HG03108 (cell line): Measurements from ENCODE around the gene UCK2.

Source experiments
- ATAC-seq: cut with Tn5 transposase; IDR thresholded peaks from one replicate; pipeline ENCODE4 v1.9.1; 2021; ENCODE audit warnings: moderate library complexity; ENCODE audit not compliant: unreplicated experiment

UCK2 gene

DNA sequence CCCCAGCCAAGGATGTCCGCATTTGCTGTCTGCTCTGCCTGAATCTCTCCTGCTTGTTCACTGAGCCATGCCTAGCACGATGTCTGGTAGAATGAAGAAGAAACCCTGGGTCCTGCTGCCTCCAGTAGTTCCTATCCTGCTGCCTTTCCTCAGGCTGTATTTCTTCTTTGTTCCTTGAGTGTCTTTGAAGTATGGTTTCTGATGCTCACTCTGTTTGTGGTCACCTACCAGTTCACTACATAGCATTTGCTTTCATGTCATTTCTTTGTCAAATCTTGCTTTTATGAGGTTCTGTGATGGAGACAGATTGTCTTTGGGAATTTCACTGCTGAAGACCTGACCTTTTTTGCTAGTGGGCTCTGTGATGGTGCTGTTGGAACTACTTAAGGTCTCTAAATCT is 5.9 kb downstream of the UCK2 start:
- ATAC-seq: no peak

DNA sequence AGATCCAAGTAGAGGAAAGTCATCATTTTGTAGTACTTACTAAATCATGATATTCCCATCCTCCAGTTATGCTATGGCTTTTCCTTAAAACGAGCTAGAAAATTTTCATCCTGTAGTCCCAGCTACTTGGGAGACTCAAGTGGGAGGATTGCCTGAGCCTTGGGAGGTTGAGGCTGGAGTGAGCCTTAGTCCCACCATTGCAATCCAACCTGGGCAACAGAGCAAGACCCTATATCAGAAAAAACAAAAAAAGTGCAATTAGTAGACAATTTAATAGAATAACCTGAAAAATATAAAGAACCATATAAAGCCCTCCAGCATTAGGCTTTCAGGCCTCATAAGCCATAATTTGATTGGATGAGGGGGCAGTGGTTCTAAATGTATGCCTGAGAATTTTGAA is 6.8 kb downstream of the UCK2 start:
- ATAC-seq: no peak

DNA sequence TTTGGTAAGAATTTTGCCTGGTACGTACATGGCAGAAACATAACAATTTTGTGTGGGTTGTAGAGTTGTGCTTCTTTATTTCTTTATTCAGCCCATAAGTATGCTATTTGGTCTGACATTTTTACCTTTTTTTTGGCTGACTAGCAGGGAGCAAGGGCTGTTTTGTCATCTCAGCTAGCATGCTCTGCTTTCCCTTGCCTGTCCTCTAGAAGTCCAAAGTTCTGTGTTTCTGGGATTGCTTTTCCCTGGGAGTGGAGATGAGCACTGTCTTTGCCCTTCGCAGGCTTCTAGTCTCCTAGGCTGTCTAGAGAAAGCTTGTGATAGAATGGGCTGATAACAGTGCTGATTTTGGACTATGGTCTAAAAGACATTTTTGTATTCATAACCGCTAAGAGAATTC is 7.5 kb downstream of the UCK2 start:
- no peak for ATAC-seq

DNA sequence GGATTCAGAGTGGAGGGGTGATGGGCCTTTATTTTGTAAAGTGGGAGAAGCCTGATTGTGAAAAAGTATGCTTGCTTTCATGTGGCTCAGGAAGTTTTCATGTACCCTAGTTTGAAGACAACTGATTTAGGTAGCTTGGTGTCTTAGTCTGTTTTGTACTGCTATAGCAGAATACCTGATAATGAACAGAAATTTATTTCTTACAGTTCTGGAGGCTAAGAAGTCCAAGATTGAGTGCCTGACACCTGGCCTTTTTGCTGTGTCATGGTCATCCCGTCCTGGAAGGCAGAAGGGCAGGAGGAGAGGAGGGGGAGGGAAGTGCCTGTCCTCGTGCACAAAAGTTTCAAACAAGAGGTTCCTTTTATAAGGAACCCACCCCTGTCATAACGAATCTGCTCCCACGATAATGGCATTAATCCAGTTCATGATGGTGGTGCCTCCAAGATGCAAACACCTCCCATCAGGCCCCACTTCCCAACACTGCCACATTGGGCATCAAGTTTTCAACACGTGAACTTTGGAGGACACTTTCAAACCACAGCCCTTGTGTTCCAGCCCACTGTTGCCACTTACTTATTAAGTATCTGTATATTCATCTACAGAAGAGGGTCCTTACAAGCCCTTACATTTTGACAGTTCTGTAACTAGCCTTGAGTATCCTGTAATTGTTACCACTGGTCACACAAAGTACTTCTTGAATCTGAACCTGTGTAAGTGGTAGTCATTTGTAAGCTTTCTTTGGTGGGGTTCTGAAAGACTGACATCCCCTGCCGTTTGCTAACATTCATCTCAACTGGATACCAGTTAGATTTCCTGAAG is 9.5 kb downstream of the UCK2 start:
- ATAC-seq: no peak

DNA sequence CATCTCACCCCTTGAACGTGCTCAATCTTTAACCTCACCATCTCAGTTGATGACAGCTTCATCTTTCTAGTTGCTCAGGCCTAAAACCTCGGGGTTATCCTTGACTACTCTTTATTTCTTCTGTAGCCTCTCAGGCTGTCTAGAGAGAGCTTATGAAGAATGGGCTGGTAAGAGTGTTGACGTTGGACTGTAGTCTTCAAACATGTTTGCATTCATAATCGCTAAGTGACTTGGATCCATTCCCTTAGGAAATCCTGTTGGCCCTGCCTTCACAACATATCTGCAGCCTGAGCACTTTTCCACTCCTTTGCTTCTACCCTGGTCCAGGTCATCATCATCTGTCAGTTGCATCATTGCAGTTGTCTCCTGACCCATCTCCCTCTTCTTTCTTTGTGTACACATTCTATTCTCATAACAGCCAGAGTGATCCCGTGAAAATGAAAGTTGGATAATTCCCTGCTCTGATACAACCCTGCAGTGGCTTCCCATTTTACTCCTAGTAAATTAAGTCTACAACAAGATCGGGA is 10.5 kb downstream of the UCK2 start:
- no peak for ATAC-seq

DNA sequence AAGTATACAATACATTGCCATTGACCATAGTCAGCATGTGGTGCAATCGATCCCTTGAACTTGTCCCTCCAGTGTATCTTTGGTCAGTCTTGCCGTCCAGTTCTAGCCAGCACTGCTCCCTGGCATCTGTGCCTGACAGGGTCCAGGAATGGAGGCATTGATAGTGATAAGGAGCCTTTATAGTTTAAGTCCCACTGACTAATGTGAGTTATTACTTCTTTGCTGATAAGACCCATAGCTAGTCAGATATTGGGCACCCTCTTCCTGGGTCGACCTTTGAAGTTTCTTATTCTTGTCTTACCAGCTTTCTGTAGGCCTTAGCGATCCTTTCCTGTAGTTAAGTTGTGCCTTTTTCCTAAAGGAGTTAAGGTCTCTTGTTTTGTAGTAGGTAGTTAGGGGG is 13.0 kb downstream of the UCK2 start:
- no peak for ATAC-seq

DNA sequence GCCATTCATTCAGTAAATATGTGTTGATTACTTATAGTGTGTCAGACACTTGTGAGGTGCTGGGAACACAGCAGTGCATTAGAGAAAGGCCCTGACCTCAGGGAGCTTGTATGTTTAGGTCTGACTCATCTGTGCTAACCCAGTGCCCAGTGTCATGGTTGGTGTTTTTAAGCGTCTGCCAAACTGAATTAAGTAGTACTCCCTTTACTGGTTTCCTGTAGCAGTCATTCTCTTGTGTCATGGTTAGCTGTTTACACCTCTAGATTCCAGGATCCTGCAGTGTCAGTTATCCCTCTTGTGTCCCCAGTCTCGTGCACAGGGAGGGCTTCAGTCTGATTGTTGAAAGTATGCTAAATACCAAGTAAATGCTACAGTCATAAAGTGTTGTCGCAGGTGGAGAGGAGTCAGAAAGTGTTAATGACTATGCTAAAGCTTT is 14.2 kb downstream of the UCK2 start:
- no peak for ATAC-seq

DNA sequence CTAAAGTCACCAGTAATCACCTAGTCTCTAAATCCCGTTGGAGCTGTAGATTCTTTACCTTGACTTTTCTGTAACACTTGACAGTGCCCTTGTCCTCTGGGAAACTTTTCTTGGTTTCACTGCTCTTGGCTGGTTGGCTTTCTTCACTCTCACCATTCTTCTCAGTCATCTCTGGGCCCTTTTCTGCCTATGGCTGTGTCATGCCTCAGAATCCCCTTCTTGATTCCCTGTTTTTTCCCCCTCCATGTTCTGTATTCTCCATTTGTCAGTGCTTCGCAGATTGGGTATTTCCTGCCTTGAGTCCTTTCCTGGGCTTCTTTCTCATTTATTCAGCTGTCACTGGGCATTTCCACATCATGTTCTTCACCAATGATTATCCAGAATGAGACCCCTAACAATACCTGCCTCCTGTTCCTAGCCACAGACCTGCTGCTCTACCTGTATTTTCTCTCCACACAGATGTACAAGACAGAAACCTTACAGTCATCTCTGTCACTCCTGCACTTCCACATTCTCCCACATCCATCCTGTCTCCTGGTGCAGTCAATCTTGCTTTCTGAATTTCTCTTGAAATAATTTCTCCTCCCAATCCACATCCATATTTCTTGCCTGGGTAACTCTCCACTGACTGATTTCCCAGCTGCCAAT is 14.7 kb downstream of the UCK2 start:
- no peak for ATAC-seq

DNA sequence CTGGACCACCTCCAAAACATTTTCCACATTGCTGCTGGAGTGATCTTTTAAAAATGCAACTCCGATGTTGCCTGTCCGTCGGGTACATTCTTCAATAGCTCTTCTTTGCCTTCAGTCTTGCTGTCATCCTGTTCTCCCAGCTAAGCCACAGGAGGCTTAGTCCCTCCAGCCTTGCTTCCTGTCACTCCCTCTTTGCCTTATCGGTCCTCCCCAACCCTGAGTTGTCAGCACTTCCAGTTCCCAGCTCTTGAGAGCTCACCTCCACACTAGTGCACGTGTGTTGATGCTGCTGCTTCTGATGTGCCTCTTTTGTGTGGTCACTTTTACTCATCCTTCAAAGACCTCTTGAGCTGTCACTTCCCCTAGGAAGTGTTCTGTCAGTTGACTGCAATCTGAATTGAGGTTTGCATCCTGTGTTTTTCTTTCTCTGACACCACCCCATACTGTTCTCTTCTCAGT is 15.3 kb downstream of the UCK2 start:
- ATAC-seq: peak; percentile 57

DNA sequence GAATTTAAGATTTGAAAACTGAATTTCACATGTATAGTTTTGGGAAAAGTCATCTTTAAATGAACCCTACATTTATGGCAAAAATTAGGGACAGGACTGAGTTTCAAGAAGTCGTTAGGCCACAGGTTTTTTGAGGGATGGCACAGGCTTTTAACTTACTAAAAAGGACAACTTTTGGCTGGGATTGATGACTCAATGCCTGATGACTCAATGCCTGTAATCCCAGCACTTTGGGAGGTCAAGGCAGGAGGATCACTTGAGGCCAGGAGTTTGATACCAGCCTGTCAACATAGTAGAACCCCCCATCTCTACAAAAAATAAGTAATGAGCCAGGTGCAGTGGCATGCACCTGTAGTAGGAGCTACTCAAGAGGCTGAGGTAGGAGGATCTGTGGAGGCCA is 15.9 kb downstream of the UCK2 start:
- no peak for ATAC-seq

DNA sequence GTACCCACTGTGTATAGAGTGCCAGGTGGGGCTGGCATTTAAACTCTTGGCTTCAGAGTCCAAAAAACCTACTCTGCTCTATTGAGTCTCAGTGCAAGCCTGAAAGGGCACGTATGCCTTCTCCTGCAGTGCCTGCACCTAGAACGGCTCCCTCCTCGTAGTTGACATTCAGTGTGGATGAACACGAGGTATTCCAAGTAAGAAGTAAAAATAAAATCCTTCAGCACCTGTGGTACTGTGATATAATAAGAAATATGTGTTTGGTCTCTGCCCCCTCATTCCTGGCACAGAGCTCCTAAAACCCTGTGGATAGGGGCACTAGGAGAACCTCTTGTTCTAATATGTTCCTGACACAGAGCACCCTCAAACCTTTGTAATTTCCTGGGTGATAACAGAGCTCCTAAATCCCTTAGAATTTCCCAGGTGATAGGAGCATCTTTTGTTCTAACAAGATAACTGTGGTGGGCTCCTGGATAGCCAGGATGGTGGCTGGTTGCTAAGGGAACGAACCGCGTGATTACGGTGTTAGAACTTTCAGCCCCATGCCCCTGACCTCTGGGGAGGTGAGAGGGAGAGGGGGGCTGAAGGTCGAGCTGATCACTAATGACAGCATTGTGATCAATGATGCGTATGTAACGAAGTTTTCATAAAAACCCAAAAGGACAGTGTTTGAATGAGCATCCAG is 16.8 kb downstream of the UCK2 start:
- no peak for ATAC-seq

DNA sequence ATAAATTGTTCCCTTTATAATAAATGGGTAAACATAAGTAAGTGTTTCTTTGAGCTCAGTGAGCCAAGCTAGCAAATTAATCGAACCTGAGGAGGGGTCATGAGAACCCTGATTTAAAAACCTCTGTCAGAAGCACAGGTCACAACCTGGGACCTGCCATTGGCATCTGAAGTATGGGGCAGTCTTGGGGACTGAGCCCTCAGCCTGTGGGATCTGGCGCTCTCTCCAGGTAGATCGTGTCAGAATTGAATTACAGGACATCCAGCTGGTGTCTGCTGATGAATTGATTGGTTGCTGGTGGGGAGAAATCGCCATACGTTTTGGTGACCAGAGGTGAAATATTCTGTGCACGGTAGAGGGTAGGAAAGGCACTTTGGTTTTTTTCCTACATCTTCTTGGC is 17.5 kb downstream of the UCK2 start:
- ATAC-seq: no peak

DNA sequence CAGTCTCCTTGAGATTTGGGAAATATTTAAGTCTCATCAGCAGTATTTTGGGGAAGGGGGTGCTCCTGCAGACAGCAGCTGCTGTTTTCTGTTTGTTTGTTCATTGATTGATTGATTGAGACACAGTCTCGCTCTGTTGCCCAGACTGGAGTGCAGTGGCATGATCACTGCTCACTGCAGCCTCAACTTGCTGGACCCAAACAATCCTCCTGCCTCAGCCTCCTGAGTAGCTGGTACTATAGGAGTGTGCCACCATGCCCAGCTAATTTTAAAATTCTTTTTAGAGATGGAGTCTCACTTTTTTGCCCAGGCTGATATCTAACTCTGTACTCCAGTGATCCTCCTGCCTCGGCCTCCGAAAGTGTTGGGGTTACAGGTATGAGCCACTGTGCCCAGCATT is 18.2 kb downstream of the UCK2 start:
- ATAC-seq: no peak

DNA sequence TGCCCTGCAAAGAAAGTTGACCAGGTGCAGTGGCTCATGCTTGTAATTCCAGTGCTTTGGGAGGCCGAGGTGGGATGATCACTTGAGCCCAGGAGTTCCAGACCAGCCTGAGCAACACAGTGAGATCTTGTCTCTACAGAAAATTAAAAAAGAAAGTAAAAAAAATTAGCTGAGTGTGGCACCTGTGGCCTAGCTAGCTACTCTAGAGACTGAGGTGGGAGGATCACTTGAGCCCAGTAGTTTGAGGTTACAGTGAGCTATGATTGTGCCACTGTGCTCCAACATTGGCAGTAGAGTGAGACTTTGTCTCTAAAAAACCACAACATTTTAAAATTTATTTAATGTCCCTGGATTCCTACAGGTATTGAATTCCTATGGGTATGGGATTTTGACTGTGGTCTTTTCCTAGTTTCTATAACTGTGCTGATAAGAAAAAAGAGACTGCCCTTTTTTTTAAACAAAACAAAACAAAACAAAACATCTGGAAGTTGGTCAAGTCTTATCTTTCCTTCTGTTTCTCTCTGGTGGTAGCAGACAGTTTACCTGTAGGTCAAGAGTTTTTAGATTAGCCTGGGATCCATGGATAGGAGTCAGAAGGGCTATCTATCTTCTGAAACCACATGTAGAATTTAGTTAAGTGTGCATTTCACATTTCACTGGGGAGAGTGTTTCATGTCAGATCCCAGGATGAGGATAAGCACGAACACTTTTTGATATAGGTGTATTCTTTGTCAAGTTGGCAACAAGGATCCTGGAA is 18.8 kb downstream of the UCK2 start:
- ATAC-seq: peak; percentile 39

DNA sequence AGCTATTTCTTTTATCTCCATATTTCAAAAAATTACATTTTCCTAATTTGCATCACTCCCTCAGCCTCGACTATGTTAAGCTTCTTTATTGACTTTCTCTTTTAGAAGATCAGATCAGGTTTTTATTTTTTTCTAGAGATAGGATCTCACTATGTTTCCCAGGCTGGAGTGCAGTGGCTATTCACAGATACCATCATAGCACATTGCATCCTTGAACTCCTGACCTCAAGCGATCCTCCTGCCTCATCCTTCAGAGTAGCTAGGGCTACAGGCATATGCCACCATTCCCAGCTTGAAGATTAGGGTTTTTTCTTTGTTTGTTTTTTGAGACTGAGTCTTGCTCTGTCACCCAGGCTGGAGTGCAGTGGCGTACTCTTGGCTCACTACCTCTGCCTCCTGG is 20.1 kb downstream of the UCK2 start:
- no peak for ATAC-seq

DNA sequence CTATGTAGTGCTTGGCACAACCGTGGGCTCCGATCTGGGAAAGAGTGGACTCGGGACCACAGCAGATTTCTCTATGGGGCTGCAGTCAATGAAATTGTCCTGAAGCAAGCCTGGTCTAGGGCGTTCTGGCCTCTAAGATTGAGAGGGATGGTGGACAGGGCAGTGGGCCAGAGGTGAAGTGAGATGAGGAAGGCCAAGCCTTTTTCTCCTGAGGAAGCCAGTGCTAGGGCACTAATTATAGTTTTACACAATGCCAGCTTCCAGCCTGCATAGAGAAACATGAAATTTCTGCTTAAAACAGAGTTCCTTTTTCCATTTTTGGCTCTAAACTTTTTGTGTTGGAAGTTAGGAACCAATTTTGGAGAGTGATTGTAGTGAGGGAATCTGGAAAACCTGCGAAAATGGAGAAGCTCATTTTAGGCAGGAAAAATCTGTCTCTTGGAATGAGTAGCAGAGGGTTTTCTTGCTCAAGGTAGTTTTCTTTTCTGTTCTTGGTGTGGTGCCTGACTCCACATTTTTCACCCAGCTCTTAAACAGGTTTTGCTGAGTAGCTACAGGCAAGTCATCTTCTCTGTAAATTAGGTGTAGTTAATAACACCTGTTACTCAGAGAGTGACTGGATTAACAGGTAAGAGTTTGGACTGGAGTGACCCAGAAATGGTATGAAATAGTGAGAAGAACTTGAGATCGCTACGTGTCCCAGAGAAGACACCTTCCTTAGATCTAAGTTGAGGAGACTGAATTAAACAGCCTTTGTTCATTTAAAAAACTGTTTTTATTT is 22.1 kb downstream of the UCK2 start:
- ATAC-seq: no peak

DNA sequence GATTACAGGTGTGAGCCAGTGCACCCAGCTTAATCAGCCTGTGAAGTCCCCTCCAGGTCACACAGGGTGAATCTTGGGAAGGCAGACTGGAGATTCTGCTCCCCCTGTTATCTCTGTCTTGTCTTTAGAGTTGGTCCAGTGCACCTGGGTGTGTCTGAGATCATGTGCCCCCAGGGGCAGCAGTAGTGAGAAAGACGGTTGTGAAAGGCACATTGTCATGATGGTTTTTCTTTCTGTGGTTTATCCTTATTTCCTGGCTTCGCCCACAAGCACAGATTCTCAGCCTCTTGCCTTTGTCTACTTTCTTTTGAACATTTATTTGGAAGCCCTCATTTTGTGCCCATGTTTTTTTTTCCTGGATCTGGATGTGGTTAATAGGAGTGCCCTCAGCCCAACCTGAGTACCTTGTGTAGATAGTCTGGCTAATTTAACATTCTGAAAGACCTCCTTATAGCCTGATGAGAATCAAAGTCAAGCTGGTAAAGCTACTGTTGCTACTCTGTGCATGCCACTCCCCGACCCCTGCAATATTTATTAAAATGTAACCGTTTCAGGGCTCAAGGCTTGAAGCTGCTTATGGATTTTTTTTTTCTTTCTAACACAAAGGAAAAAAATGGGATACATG is 23.7 kb downstream of the UCK2 start:
- peak; percentile 44 for ATAC-seq

DNA sequence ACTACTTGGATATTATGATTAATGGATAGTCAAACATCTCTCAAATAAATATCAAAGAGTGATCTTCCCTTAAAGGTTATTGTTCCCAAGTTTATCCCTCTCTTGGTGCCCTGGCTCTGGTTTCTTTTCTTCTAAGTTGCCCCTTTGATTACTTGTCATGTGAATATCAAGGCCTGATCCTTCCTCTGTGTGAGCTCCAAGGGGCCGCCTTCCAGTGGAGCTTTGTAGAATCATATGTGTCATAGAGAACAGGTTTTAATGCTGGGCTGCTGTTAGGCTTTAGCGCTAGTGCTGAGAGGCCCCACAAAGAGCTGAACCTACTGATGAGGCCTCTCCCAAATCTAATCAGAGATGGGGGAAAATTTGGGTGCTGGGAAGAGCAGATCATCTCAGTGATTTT is 25.5 kb downstream of the UCK2 start:
- no peak for ATAC-seq

DNA sequence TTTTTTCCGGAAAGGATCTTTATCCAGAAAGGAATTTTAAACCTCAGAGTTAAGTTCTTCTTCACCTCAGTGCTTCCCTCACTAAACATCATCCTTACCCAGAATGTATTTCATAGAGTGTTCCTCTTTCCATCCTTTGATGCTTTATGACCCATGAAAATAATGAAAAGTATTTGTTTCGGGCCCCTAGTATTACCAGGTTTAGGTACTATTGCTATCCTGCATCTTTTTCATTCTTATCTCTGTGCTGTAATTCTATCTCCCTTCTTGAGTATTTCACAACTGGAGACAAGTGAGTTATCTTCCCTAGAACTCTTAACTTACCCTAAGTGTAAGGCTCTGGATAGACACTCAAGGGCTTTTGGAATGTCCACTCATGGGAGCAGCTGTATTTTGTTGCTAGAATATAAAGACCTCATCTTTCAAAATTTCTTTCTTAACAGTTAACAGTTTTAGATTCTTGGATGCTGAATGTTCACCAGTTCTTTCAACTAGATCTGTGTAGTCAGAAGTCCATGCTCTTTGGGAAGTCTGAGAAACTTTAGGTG is 26.2 kb downstream of the UCK2 start:
- no peak for ATAC-seq
